GM12875 (cell line): ENCODE data around the gene VPS13C.

Source experiments
- H3K4me3 ChIP-seq: one replicate; pipeline ENCODE4 v1.5.1; 2011; ENCODE audit warnings: low read depth, low read length, control low read depth
- CTCF ChIP-seq: IDR thresholded peaks from 2 replicates; pipeline ENCODE4 v1.5.1; 2011; ENCODE audit warnings: low read depth, mild to moderate bottlenecking, control low read depth, inconsistent platforms, low read length, moderate library complexity, borderline replicate concordance; ENCODE audit not compliant: insufficient read depth

VPS13C gene

GRCh38 chr15:62060113-62060895 is at the start of gene VPS13C:
VPS13C (minus strand) TSS chr15:62060447; CDS start chr15:62060374, 73 bp downstream.
- TF ChIP-seq CTCF, result peak; percentile 85

GRCh38 chr15:62109437-62109836 is 49.2 kb upstream of the VPS13C start:
- H3K4me3 ChIP-seq, result no peak overlapping the region
- no peak for TF ChIP-seq CTCF

More at GRCh38 chr15:62060113-62060895, at the start of gene VPS13C:
- peak within 1 kb of the TSS; percentile 69 for H3K4me3 ChIP-seq

GRCh38 chr15:62108411-62108810 is 48.2 kb upstream of the VPS13C start:
- H3K4me3 ChIP-seq, result no peak overlapping the region
- no peak for TF ChIP-seq CTCF

- no peak for TF ChIP-seq CTCF
- no peak overlapping the region for H3K4me3 ChIP-seq
Measured at GRCh38 chr15:62107571-62108121, 47.4 kb upstream of the VPS13C start.

- H3K4me3 ChIP-seq, result no peak overlapping the region
- no peak for TF ChIP-seq CTCF
Measured at GRCh38 chr15:62106096-62106495, 45.8 kb upstream of the VPS13C start.

- no peak for TF ChIP-seq CTCF
- H3K4me3 ChIP-seq, result no peak overlapping the region
Measured at GRCh38 chr15:62105266-62105665, 45.0 kb upstream of the VPS13C start.

- no peak for TF ChIP-seq CTCF
- H3K4me3 ChIP-seq, result no peak overlapping the region
Measured at GRCh38 chr15:62104846-62105245, 44.6 kb upstream of the VPS13C start.
